Epithelial cell of proximal tubule (primary cell): ENCODE data around the gene NR2F2. TPM values are rescaled to one million over a fixed set of nuclear protein-coding genes. Genes with fewer than 3 reads are reported as not detected.

Experiments used
- DNase-seq: peaks from one replicate; pipeline ENCODE4 v3.0.0-alpha.2; 2011; ENCODE audit warnings: low read depth
- H3K4me3 ChIP-seq: 2 replicates; pipeline ENCODE4 v1.5.1; 2011; ENCODE audit warnings: low read depth, mild to moderate bottlenecking, low read length
- total RNA-seq: library from RNA; depleted of rRNA; stranded (reverse); fragments of >200 nt; gene quantifications from 2 replicates; pipeline ENCODE4 v1.2.3, GENCODE V29; 2015
- TF ChIP-seq, protein P1 (sequence below): conservative IDR thresholded peaks from 2 replicates; pipeline ENCODE4 v1.5.1; 2012; ENCODE audit warnings: low read depth, mild to moderate bottlenecking, low read length

Gene NR2F2
- total RNA-seq, 1 donor from 2014 or later, result 17.6 TPM

DNA sequence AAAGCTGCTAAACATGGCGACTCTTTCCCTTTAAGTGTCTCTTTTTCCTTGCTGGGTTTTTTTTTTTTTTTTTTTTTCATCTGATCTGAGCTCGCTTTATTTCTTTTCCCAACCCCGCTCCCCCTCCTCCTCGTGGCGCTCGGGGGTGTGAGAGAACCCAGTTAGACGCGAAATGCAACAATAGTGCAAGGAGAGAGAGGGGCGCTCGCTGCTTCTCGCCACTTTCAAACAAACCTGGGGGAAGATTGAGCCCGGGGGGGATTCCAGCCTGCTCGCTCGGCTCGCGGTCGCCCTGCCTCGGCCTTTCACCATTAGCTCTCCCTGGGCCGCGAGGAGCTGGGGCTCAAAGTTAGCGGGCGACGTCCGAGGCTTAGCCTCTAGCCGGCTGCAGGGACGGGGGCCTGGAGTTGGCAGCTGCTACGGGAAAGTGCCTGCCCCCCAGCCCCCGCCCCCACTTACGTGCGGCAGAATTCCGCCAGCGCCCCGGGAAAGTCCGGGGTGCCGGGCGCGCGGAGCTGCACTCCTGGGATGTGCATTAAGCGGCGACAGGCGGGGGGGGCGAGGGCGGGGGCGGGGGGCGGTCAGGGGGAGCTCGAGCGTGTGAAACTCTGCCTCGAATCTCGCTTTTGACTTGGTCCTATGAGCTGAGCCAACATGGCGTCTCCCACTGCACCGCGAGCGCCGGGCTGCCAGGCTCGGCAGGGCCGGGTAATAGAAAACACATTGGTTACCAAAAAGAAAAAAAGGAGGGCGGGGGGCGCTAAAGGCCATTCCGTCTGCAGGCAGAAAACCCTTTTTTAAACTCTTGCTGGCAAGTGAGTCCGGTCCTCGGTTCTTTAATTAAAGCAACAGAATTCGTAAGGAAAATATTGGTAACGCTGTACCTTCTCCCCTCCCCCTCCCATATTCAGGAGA lies 10.4 kb downstream of the NR2F2 start:
- no peak for DNase-seq
- H3K4me3 ChIP-seq, result peak overlapping the region; percentile 83
- TF ChIP-seq, protein P1, sequence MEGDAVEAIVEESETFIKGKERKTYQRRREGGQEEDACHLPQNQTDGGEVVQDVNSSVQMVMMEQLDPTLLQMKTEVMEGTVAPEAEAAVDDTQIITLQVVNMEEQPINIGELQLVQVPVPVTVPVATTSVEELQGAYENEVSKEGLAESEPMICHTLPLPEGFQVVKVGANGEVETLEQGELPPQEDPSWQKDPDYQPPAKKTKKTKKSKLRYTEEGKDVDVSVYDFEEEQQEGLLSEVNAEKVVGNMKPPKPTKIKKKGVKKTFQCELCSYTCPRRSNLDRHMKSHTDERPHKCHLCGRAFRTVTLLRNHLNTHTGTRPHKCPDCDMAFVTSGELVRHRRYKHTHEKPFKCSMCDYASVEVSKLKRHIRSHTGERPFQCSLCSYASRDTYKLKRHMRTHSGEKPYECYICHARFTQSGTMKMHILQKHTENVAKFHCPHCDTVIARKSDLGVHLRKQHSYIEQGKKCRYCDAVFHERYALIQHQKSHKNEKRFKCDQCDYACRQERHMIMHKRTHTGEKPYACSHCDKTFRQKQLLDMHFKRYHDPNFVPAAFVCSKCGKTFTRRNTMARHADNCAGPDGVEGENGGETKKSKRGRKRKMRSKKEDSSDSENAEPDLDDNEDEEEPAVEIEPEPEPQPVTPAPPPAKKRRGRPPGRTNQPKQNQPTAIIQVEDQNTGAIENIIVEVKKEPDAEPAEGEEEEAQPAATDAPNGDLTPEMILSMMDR, result no peak

DNA sequence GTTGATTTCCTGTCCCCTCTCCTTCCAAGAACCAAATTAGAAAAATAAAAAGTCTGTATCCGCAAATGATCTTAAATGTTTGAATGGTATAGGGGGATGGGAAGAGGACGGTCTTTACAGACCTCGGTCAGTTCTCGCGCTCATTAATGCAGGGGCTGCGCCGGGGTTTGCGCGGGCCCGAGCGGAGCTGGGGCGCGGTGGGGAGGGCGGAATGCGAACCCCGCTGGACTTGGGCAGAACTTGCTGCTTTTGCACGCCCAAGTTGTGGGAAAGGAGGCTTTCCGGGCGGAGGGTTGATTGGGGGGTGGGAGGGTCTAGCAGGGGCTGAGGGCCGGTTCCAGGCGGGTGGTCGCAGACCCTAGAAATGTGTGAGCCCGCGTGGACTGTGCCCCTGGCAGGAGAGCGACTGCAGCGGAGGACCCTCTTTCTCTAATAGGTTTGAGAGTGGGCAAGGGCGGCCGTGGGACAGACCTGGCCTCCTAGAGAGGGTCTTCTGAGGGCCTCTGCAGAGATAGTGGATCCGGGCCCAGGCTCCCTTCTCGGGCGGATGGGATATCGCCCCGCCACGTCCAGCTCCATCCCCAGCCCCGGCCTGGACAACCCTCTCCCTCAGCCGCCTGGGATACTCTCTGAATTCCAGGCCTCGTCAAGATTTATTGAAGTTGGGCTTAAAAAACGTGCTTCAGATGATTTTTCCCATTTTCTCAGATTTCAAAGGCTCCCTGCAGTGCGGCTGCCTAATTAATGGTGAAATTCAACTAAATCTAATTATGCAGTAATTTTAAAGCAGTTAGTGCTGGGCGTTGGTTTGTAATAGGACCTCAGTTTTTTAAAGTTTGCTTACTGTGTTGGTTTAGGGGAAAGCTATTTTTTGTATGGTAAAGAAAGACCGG lies 11.3 kb downstream of the NR2F2 start:
- H3K4me3 ChIP-seq, result peak overlapping the region; percentile 83
- DNase-seq, result no peak
- TF ChIP-seq, protein P1, result no peak

DNA sequence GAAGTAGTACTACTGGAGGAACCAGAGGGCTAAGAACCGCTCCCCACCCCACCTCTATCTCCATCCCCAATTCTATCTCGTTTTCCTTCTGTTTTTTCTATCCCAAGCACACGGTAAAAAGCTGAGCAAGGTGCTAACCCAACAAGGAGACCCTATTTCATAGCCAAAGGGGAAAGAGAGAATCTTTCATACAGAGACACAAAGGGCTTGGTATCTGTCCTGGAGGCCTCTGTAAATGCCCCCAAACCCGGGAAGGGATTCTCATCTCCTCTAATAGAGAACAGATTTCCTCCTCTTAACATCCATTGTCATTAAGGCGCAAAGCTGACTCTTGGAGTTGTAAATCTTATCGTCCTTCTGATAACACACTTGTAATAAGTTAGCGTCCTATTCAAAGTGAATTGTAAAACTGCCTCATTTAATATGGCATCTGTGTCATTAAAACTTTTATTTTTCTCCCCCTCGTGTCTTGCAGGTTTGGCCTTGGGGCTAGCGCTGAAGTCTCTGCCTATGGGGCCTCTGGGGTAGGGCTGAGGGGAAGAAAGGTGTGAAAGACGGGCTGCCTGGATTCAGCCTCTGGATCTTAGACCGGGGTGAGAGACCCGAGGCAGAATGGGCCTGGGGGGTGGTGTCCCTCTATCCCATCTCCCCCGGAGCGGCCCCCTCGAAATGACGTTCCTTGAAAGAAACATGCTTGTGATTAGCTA lies 12.1 kb downstream of the NR2F2 start:
- TF ChIP-seq, protein P1, result no peak
- H3K4me3 ChIP-seq, result peak overlapping the region; percentile 83
- no peak for DNase-seq

DNA sequence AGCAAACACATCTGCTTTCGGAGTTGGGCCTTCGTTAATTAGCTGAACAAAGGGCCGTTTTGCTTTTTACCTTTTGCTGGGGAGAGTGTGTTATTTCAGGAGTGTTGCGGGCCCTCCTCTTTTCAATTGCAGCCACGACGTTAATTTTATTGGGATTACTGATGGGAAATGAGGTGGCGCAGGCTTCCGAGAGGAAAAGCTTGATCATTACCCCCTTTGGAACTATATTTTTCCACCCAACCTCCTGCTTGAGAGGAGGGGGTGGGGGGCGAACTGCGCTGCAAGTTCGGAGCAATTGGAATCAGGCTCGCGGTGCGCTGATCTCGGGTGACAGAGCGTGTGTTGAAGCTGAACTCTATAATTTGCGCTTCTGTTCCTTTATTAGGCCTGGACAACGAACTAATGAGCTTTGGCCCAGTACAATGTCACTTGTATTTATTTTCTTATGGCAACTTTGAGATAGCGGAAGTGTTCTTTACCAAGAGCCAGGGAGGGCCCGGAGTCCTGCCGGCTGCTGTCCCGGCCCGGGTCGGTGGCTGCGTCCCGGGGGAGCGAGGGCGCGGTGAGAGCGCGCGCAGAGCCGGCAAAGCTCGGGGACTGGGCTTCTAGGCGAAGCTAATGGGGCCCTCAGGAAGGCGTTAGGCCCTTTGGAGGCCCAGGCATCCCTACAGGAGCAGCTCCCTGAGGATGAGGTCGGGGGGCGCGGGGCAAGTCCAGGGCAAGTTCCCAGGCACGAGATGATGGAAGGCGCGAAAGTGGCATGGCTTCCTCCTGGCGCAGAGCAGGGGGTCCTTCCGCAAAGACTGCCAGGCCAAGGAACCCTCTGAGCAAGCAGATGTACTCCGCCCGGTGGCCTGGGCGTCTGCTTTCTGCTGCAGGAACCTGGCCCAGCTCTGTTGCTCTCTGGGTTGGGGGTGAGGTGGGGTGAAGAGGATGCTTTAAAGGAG lies 12.9 kb downstream of the NR2F2 start:
- H3K4me3 ChIP-seq, result peak overlapping the region; percentile 83
- TF ChIP-seq, protein P1, result no peak
- no peak for DNase-seq

DNA sequence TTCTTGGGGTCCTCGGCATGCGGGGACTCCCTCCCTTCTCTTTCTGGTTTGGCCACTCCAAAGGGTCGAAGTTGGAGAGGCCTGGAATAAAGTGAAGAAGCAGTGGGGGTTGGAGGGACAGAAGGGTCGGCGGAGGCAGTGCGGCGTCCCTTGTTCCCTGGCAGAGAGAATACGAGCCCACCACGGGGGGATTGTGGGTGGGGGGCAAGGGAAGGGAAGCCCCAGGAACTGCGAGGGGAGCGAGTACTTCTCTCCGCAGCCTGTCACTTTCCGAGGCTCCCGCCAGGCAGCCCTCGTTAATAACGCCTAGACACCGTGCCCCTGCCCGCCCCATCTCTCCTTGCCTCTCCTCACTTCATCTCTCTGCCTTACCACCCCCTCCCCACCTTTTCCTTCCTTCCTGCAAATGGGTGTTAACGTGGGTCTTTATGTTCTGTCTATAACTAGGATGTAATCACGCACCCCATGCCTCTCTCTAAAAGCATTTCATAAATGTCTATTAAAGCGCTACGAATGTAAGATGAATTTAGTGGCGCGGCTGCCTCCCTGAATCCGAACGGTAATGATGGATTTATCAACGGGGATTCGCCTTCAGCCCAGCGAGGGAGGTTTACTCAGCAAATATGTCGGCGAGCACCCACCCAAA lies 13.7 kb downstream of the NR2F2 start:
- no peak for DNase-seq
- peak overlapping the region; percentile 63 for H3K4me3 ChIP-seq
- TF ChIP-seq, protein P1, result no peak
